ENCODE measurements around the gene IRAK1. TPM values are rescaled to one million over a fixed set of nuclear protein-coding genes. Genes with fewer than 3 reads are reported as not detected.

IRAK1 gene
- total RNA-seq, 4 donors from 2014 or later = 64.1 to 155 (median 107) TPM

DNA sequence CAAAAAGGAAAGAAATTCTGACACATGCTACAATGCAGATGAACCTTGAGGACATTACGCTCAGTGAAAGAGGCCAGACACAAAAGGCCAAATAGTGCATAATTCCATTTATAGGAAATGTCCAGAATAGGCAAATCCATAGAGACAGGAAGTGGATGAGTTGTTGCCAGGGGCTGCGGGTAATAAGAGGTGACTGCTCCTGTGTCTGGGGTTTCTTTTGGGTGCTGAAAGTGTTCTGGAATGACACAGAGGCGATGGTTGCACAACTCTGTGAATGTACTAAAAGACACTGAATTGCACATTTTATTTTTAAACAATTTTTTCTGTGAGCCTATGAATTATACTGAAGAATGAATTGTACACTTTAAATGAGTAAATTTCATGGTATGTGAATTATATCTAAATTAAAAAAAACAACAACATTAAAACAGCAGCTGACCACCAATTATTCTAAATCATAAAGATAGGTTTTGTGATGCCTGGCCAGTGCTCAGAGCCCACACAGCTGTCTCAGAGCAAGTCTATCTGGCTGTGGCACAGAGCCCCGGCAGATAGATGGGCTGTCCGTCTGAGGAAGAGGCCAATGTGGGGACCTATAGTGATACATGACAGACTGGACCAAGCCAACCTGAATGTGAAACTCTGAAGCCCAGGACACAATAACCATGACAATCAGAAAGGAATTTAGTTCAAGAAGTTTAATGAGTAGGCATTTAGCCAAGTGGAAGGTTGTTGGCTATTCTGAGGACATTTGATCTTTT lies 23.5 kb upstream of the IRAK1 start:
- TF ChIP-seq, protein P1, sequence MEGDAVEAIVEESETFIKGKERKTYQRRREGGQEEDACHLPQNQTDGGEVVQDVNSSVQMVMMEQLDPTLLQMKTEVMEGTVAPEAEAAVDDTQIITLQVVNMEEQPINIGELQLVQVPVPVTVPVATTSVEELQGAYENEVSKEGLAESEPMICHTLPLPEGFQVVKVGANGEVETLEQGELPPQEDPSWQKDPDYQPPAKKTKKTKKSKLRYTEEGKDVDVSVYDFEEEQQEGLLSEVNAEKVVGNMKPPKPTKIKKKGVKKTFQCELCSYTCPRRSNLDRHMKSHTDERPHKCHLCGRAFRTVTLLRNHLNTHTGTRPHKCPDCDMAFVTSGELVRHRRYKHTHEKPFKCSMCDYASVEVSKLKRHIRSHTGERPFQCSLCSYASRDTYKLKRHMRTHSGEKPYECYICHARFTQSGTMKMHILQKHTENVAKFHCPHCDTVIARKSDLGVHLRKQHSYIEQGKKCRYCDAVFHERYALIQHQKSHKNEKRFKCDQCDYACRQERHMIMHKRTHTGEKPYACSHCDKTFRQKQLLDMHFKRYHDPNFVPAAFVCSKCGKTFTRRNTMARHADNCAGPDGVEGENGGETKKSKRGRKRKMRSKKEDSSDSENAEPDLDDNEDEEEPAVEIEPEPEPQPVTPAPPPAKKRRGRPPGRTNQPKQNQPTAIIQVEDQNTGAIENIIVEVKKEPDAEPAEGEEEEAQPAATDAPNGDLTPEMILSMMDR (IDR thresholded peaks at IDR 0.05) = no peak
- TF ChIP-seq POLR2A (IDR thresholded peaks at IDR 0.05) = no peak
- no peak for TF ChIP-seq EP300 (IDR thresholded peaks at IDR 0.05; ENCODE audit: low read depth)
- TF ChIP-seq POLR2AphosphoS5 (IDR thresholded peaks at IDR 0.05) = no peak
- peak overlapping the region; percentile 40 to 79 (median 56) for H3K27ac ChIP-seq
- no peaks in the 10 kb centered on the region for H3K27me3 ChIP-seq
- intact Hi-C loops (cut with DNase I; ENCODE audit: low total_unique reads) (no loop called here), in situ Hi-C loops (cut with MboI; ENCODE audit: low pct_ligation_motif_present in 1 of 4, low pct_unique_long_range_greater_than_20kb in 1 of 4, low sequenced_read_pairs in 3 of 4) (no loop called here)
- no peaks in the 10 kb centered on the region for H3K9me3 ChIP-seq
- 49 to 75% methylated on average over 2 to 5 of the region's 5 CpGs for WGBS, 2 donors (ENCODE audit: low coverage in 1 of 2)
- no peak for DNase-seq
- no peak overlapping the region for H3K4me3 ChIP-seq
- H3K4me1 ChIP-seq = peaks cover 0 to 35% (median 5%) of the 10 kb centered on the region in 4 donors
- no peaks in the 10 kb centered on the region for H3K36me3 ChIP-seq

DNA sequence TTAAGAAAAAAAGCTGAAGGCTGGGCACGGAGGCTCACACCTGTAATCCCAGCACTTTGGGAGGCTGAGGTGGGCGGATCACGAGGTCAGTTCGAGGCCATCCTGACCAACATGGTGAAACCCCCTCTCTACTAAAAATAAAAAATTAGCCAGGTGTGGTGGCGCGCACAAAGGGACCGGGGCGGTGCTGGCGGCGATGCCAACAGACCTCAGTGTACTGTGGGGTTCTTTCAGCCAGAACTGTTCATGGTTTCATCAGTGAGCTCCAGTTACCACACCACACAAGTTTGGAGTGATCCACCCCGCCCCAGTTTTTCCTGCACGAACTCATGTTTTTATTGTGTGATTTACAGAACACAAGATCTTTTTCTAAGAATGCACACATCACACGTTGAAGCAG lies 21.2 kb upstream of the IRAK1 start:
- Histone ChIP-seq H3K4me1 (peaks cover 0 to 24% (median 5%) of the 10 kb centered on the region in 4 donors), H3K36me3 (no peaks in the 10 kb centered on the region), H3K9me3 (no peaks in the 10 kb centered on the region), H3K4me3 (no peak overlapping the region), H3K27me3 (no peaks in the 10 kb centered on the region), H3K27ac (peak overlapping the region; percentile 40 to 59 (median 48))
- intact Hi-C loops (cut with DNase I; ENCODE audit: low total_unique reads) = no loop called here
- WGBS, 2 donors (ENCODE audit: low coverage in 1 of 2) = 60 to 84% methylated on average over 1 to 13 of the region's 13 CpGs
- DNase-seq = no peak
- in situ Hi-C loops (cut with MboI; ENCODE audit: low pct_ligation_motif_present in 1 of 4, low pct_unique_long_range_greater_than_20kb in 1 of 4, low sequenced_read_pairs in 3 of 4) = no loop called here
- TF ChIP-seq POLR2AphosphoS5 (IDR thresholded peaks at IDR 0.05) = no peak
- no peak for TF ChIP-seq EP300 (IDR thresholded peaks at IDR 0.05; ENCODE audit: low read depth)
- no peak for TF ChIP-seq POLR2A (IDR thresholded peaks at IDR 0.05)
- TF ChIP-seq, protein P1 (IDR thresholded peaks at IDR 0.05) = no peak

DNA sequence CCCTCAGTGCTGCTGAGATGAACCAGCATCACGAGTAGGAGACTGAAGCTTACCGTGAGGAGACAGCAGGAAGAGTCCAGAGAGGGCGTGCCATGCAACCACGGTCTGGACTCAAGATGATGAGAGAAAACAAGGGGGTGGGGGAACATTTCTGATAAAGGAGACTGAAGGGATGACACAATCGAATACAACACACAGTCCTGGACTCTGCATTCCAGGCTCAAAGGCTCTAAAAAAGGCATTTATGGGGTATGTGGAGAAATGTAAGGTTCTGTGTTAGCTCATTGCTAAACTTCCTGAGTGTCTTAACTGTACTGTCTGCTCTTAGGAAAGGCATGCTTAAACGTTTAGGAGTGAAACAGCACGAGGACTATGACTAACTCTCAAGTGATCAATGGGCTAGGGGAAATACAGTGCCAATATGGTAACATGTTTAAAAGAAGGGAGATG lies 20.6 kb upstream of the IRAK1 start:
- no peak overlapping the region for H3K4me3 ChIP-seq
- H3K36me3 ChIP-seq = no peaks in the 10 kb centered on the region
- H3K4me1 ChIP-seq = peaks cover 0 to 24% (median 6%) of the 10 kb centered on the region in 4 donors
- intact Hi-C loops (cut with DNase I; ENCODE audit: low total_unique reads) = no loop called here
- TF ChIP-seq POLR2AphosphoS5 (IDR thresholded peaks at IDR 0.05) = peak in 1 of 3 donors; percentile 25
- no peak for TF ChIP-seq EP300 (IDR thresholded peaks at IDR 0.05; ENCODE audit: low read depth)
- no peak for TF ChIP-seq POLR2A (IDR thresholded peaks at IDR 0.05)
- 29 to 51% methylated on average over 3 to 7 of the region's 7 CpGs for WGBS, 2 donors (ENCODE audit: low coverage in 1 of 2)
- no peak for DNase-seq
- H3K9me3 ChIP-seq = no peaks in the 10 kb centered on the region
- peak overlapping the region; percentile 46 to 59 (median 53) for H3K27ac ChIP-seq
- in situ Hi-C loops (cut with MboI; ENCODE audit: low pct_ligation_motif_present in 1 of 4, low pct_unique_long_range_greater_than_20kb in 1 of 4, low sequenced_read_pairs in 3 of 4) = no loop called here
- no peaks in the 10 kb centered on the region for H3K27me3 ChIP-seq

DNA sequence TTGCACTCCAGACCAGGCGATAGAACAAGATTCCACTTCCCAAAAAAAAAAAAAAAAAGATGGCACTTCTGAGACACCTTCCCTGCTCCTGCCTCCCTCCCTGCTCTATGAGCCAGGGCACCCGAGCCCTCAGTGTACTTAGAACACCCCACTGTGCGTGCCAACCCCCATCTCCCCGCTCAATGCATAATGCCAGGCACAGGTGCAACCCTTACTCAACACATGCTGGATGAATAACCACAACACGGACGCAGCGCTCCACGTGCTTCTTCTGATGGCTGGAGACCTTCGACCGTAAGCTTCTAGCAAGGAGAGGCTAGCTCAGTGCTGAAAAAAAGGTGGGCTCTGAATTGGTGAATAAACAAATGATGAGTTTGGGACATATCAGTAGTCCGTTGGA lies 19.9 kb upstream of the IRAK1 start:
- peak overlapping the region; percentile 46 to 59 (median 51) for H3K27ac ChIP-seq

More for the DNA sequence above, 19.9 kb upstream of the IRAK1 start:
- in situ Hi-C loops (cut with MboI; ENCODE audit: low pct_ligation_motif_present in 1 of 4, low pct_unique_long_range_greater_than_20kb in 1 of 4, low sequenced_read_pairs in 3 of 4) = no loop called here
- Histone ChIP-seq H3K4me3 (no peak overlapping the region), H3K4me1 (peaks cover 0 to 24% (median 7%) of the 10 kb centered on the region in 4 donors), H3K27me3 (no peaks in the 10 kb centered on the region), H3K36me3 (no peaks in the 10 kb centered on the region), H3K9me3 (no peaks in the 10 kb centered on the region)
- intact Hi-C loops (cut with DNase I; ENCODE audit: low total_unique reads) = no loop called here
- TF ChIP-seq POLR2AphosphoS5 (IDR thresholded peaks at IDR 0.05) (no peak), POLR2A (IDR thresholded peaks at IDR 0.05) (no peak), EP300 (IDR thresholded peaks at IDR 0.05; ENCODE audit: low read depth) (no peak)
- TF ChIP-seq, protein P1 (IDR thresholded peaks at IDR 0.05) = no peak
- WGBS, 2 donors (ENCODE audit: low coverage in 1 of 2) = 88% methylated on average over 11 of the region's 11 CpGs; no CpG with 5 or more reads in 1 of the 2 donors
- no peak for DNase-seq
